ENCODE data around the gene ECT2L. TPM values are rescaled to one million over a fixed set of nuclear protein-coding genes. Genes with fewer than 3 reads are reported as not detected.

Gene ECT2L
- total RNA-seq, 1 experiment from 2014 or later: not detected

DNA sequence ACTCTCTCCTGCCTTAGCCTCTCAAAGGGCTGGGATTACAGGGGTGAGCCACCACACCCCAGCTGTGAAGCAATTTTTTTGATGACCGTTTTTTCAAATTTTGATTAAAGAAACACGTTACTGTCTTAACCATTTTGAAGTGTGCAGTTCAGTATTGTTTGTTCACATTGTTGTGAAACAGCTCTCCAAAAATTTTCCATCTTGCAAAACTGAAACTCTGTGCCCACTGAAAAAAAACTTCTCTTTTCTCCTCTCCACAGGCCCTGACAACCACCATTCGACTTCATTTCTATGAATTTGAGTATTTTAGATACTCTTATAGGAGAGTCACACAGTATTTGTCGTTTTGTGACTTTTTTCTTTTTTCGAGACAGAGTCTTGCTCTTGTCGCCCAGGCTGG, 53.9 kb downstream of the ECT2L start:
- CTCF ChIA-PET: no interaction called here
- H3K4me1 ChIP-seq (ENCODE audit: insufficient read depth, low read length, poor library complexity, severe bottlenecking): peaks cover under 1% of the 10 kb centered on the region
- no peak overlapping the region for H3K4me3 ChIP-seq (ENCODE audit: low read depth, low read length, poor library complexity, severe bottlenecking)
- no peaks in the 10 kb centered on the region for H3K9me3 ChIP-seq (ENCODE audit: low read depth, low read length, poor library complexity, severe bottlenecking)
- H3K36me3 ChIP-seq (ENCODE audit: insufficient read depth, low read length, poor library complexity, severe bottlenecking): no peaks in the 10 kb centered on the region
- POLR2A ChIA-PET (ENCODE audit: low non-redundant PET): no interaction called here
- no TSS peak for BruUV-seq (replicated peaks)
- TF ChIP-seq EZH2 (IDR thresholded peaks at IDR 0.05; ENCODE audit: borderline replicate concordance, low read depth, low read length, poor library complexity, severe bottlenecking): no peak
- TF ChIP-seq CTCF (conservative IDR thresholded peaks at IDR 0.05; ENCODE audit: low read depth, low read length): no peak
- no peak for DNase-seq (ENCODE audit: low spot score)
- H3K27me3 ChIP-seq (replicated peaks; ENCODE audit: insufficient read depth, low read depth, low read length, poor library complexity): peaks cover 12% of the 10 kb centered on the region
- intact Hi-C loops (cut with micrococcal nuclease; ENCODE audit: unreplicated experiment): no loop called here
- H3K27ac ChIP-seq (ENCODE audit: low read depth, low read length, poor library complexity, severe bottlenecking): no peak overlapping the region

DNA sequence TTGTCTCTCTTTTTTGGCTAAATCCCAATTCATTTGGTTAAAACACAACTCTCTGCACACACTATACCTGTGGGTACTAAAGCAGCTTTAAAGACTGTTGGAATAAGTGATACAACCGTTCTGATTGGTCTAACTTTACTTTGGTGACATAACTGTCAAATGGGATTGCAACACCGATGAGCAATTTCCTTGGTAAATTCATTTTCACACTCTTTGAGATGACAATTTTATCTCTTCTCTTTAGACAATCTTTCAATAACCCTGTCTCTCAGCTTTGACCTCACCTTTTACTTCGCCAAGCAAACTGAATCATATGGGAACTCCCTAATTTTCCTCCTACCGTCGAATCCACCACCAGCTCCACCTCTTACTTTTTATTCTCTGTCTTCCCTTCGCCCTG, 60.8 kb downstream of the ECT2L start:
- no peak for DNase-seq (ENCODE audit: low spot score)
- no peaks in the 10 kb centered on the region for H3K4me1 ChIP-seq (ENCODE audit: insufficient read depth, low read length, poor library complexity, severe bottlenecking)
- CTCF ChIA-PET: no interaction called here
- intact Hi-C loops (cut with micrococcal nuclease; ENCODE audit: unreplicated experiment): no loop called here
- TF ChIP-seq EZH2 (IDR thresholded peaks at IDR 0.05; ENCODE audit: borderline replicate concordance, low read depth, low read length, poor library complexity, severe bottlenecking): no peak
- no peak for TF ChIP-seq CTCF (conservative IDR thresholded peaks at IDR 0.05; ENCODE audit: low read depth, low read length)
- no peak overlapping the region for H3K27ac ChIP-seq (ENCODE audit: low read depth, low read length, poor library complexity, severe bottlenecking)
- peaks cover 12% of the 10 kb centered on the region for H3K27me3 ChIP-seq (replicated peaks; ENCODE audit: insufficient read depth, low read depth, low read length, poor library complexity)
- no peaks in the 10 kb centered on the region for H3K36me3 ChIP-seq (ENCODE audit: insufficient read depth, low read length, poor library complexity, severe bottlenecking)
- no peaks in the 10 kb centered on the region for H3K9me3 ChIP-seq (ENCODE audit: low read depth, low read length, poor library complexity, severe bottlenecking)
- H3K4me3 ChIP-seq (ENCODE audit: low read depth, low read length, poor library complexity, severe bottlenecking): no peak overlapping the region
- BruUV-seq (replicated peaks): no TSS peak
- POLR2A ChIA-PET (ENCODE audit: low non-redundant PET): no interaction called here

GRCh38 chr6:138857775-138858174, 61.9 kb downstream of the ECT2L start:
- no peak overlapping the region for H3K27ac ChIP-seq (ENCODE audit: low read depth, low read length, poor library complexity, severe bottlenecking)
- CTCF ChIA-PET: no interaction called here
- H3K4me3 ChIP-seq (ENCODE audit: low read depth, low read length, poor library complexity, severe bottlenecking): no peak overlapping the region
- BruUV-seq (replicated peaks): no TSS peak
- POLR2A ChIA-PET (ENCODE audit: low non-redundant PET): no interaction called here
- H3K4me1 ChIP-seq (ENCODE audit: insufficient read depth, low read length, poor library complexity, severe bottlenecking): no peaks in the 10 kb centered on the region
- TF ChIP-seq EZH2 (IDR thresholded peaks at IDR 0.05; ENCODE audit: borderline replicate concordance, low read depth, low read length, poor library complexity, severe bottlenecking): no peak
- no peak for TF ChIP-seq CTCF (conservative IDR thresholded peaks at IDR 0.05; ENCODE audit: low read depth, low read length)
- intact Hi-C loops (cut with micrococcal nuclease; ENCODE audit: unreplicated experiment): no loop called here
- H3K9me3 ChIP-seq (ENCODE audit: low read depth, low read length, poor library complexity, severe bottlenecking): no peaks in the 10 kb centered on the region
- H3K27me3 ChIP-seq (replicated peaks; ENCODE audit: insufficient read depth, low read depth, low read length, poor library complexity): peaks cover 12% of the 10 kb centered on the region
- DNase-seq (ENCODE audit: low spot score): no peak
- no peaks in the 10 kb centered on the region for H3K36me3 ChIP-seq (ENCODE audit: insufficient read depth, low read length, poor library complexity, severe bottlenecking)
